Esophagus squamous epithelium (tissue), 4 donors: Measurements from ENCODE around the gene SPARCL1.

Experiments used
- POLR2A ChIP-seq, 4 donors: fragments of 450-650 bp; IDR thresholded peaks; one replicate each; pipeline ENCODE4 v1.6.1; 2017; ENCODE audit warnings: antibody characterized with exemption in 4 of 4, mild to moderate bottlenecking in 4 of 4, moderate library complexity in 3 of 4
- TF ChIP-seq, protein P1 (sequence below), 6 experiments: fragments of 450-650 bp in 4 of 6; fragments of 200-600 bp in 2 of 6; sonication (generic) in 2 of 6; IDR thresholded peaks; one replicate each; pipeline ENCODE4 v1.5.1; 2016 to 2019; ENCODE audit warnings: antibody characterized with exemption in 6 of 6, mild to moderate bottlenecking in 4 of 6, moderate library complexity in 4 of 6

DNA sequence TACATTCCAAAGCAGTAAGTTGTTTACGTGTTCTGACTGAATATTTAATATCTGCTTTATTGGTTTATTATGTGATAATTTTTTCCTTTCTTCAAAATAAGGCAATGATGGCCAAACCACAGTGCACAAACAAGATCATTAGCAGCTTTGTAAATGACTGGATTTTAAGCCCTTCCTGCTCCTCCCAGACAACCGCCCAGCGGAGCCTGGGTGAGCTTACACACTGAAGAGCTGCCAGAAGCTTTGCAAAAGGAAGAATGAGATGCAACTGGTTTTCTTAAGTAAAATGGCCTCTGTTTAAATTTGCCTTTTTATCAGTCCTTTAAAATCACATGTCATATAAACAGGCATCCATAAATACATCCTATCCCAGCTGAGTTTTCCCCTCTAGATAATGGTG is 52.2 kb downstream of the SPARCL1 start:
- TF ChIP-seq, protein P1, sequence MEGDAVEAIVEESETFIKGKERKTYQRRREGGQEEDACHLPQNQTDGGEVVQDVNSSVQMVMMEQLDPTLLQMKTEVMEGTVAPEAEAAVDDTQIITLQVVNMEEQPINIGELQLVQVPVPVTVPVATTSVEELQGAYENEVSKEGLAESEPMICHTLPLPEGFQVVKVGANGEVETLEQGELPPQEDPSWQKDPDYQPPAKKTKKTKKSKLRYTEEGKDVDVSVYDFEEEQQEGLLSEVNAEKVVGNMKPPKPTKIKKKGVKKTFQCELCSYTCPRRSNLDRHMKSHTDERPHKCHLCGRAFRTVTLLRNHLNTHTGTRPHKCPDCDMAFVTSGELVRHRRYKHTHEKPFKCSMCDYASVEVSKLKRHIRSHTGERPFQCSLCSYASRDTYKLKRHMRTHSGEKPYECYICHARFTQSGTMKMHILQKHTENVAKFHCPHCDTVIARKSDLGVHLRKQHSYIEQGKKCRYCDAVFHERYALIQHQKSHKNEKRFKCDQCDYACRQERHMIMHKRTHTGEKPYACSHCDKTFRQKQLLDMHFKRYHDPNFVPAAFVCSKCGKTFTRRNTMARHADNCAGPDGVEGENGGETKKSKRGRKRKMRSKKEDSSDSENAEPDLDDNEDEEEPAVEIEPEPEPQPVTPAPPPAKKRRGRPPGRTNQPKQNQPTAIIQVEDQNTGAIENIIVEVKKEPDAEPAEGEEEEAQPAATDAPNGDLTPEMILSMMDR (IDR thresholded peaks at IDR 0.05) = no peak
- TF ChIP-seq POLR2A (IDR thresholded peaks at IDR 0.05) = no peak
